Heart right ventricle (tissue), 16 donors: Measurements from ENCODE around the gene POGLUT2. TPM values are rescaled to one million over a fixed set of nuclear protein-coding genes. Genes with fewer than 3 reads are reported as not detected.
A peak's percentile ranks its signal among the peaks of the same experiment; 100 is the strongest.

ENCODE experiments used
- ATAC-seq, 8 donors: fragments of 200-7000 bp; cut with Tn5 transposase; one replicate each; pipeline ENCODE4 v1.9.1; 2020; ENCODE audit warnings: mild to moderate bottlenecking in 8 of 8, moderate library complexity in 8 of 8, moderate number of reproducible peaks in 1 of 8
- DNase-seq, 2 donors: peaks; one replicate each; pipeline ENCODE4 v3.0.0-alpha.2; 2020
- H3K27ac ChIP-seq, 10 donors: fragments of 200-600 bp; sonication (generic) in 2 of 10; one replicate each; pipeline versions ENCODE4 v1.5.0 to v1.8.0; 2020 to 2022; ENCODE audit warnings: mild to moderate bottlenecking in 3 of 10
- H3K27me3 ChIP-seq, 7 donors: fragments of 200-600 bp; one replicate each; pipeline ENCODE4 v1.8.0; 2021 to 2022; ENCODE audit warnings: mild to moderate bottlenecking in 2 of 7
- H3K36me3 ChIP-seq, 9 donors: fragments of 200-600 bp; sonication (generic) in 1 of 9; one replicate each; pipeline versions ENCODE4 v1.5.0 to v1.8.0; 2020 to 2022; ENCODE audit warnings: mild to moderate bottlenecking in 2 of 9
- H3K4me1 ChIP-seq, 9 donors: fragments of 200-600 bp; sonication (generic) in 1 of 9; one replicate each; pipeline versions ENCODE4 v1.5.0 to v1.8.0; 2020 to 2022; ENCODE audit warnings: mild to moderate bottlenecking in 4 of 9
- H3K4me3 ChIP-seq, 10 donors: fragments of 200-600 bp; sonication (generic) in 2 of 10; one replicate each; pipeline versions ENCODE4 v1.5.0 to v1.8.0; 2020 to 2022; ENCODE audit warnings: mild to moderate bottlenecking in 7 of 10, moderate library complexity in 2 of 10
- H3K9me3 ChIP-seq, 11 donors: fragments of 200-600 bp in 10 of 11; sonication (generic) in 2 of 11; one replicate each; pipeline versions ENCODE4 v1.5.0 to v1.8.0; 2013 to 2022; ENCODE audit warnings: mild to moderate bottlenecking in 2 of 11, control low read depth in 1 of 11, moderate library complexity in 1 of 11
- CTCF ChIP-seq, 9 donors: fragments of 200-600 bp; sonication (generic) in 2 of 9; IDR thresholded peaks; one replicate each; pipeline versions ENCODE4 v1.5.0 to v1.8.0; 2021 to 2022; ENCODE audit warnings: antibody characterized with exemption in 9 of 9, mild to moderate bottlenecking in 5 of 9, moderate library complexity in 1 of 9
- WGBS, 2 donors: extraction: QIAGEN DNeasy Blood & Tissue Kit; methylation state at CpG; one replicate each; pipeline ENCODE4 v1.1.7; 2013; ENCODE audit warnings: inconsistent platforms in 1 of 2; 5-methylcytosine and 5-hydroxymethylcytosine counted together
- intact Hi-C, 10 donors: fragments of 100-400 bp; cut with DNase I; formaldehyde crosslinking; loops; one replicate each; pipeline versions ENCODE4 v1.11.1 to v1.14.2; 2022
- polyA plus RNA-seq, 2 donors: library from polyadenylated mRNA; stranded (reverse); fragments of 200-250 nt; gene quantifications; one replicate each; pipeline ENCODE4 v1.2.3, GENCODE V29; 2013
- total RNA-seq, 10 donors: library from RNA; stranded (reverse); fragmentation: NEBNext Ultra II Directional in 3 of 10; extraction: Animal tissue kit (Norgen Biotek cat#: 25700) in 3 of 10; gene quantifications; one replicate each; pipeline versions ENCODE4 v1.2.1 to v1.2.4, GENCODE V29; 2021 to 2023
- donor health status: Arrhythmogenic right ventricular cardiomyopathy.
- donor health status: ischemic (EF 13 %, LVEDD 7.1; RV severe dilation, severe dysfunction).
- donor health status: healthy with polysubstance abuse.
- donor health status: DM: no; HTN: yes; CAD: no.
- donor health status: DM: no; HTN: no; CAD: no.
- donor health status: ischemic (EF 25% LVEDD 6.9; RV normal size, moderate dysfunction).
- donor health status: ischemic (EF 25% LVEDD 5.7; RV mildly dilated, moderate dysfunction).
- donor health status: healthy.
- donor health status: DM: yes; HTN: yes; CAD: no.
- donor health status: Ischemic cardiomyopathy.
- donor health status: ischemic (EF 35%, LVEDD 5.7; RV mildly dilated, moderate dysfunction).
- donor health status: nonischemic (EF 11% LVEDD 7.7; RV severe dilation, severe dysfunction).
- donor health status: DM: yes; HTN: yes; CAD: no.
- donor health status: PGD.
- donor health status: ischemic (EF 29% LVEDD 5.4; RV normal size, mild dysfunction).
- donor health status: nonischemic (EF 23%, LVEDD 6.1; RV moderate dilation, normal function).

POGLUT2 gene
- total and polyA plus RNA-seq, 12 donors: 1.9 to 5.4 (median 2.8) TPM

GRCh38 chr13:102768909-102769308 lies 29.9 kb downstream of the POGLUT2 start:
- intact Hi-C loops: no loop called here
- H3K36me3 ChIP-seq: peaks cover 0 to 26% (median 0%) of the 10 kb centered on the region in 9 donors
- DNase-seq: no peak
- 58 to 69% methylated on average over 2 of the region's 2 CpGs for WGBS, 2 donors
- no peak for ATAC-seq
- no peaks in the 10 kb centered on the region for H3K27me3 ChIP-seq
- H3K4me1 ChIP-seq: peaks cover 0 to 23% (median 8%) of the 10 kb centered on the region in 9 donors
- no peak for TF ChIP-seq CTCF (IDR thresholded peaks at IDR 0.05)
- H3K4me3 ChIP-seq: no peak overlapping the region
- no peak overlapping the region for H3K27ac ChIP-seq
- no peaks in the 10 kb centered on the region for H3K9me3 ChIP-seq

- Histone ChIP-seq H3K4me1 (peaks cover 0 to 3% (median 0%) of the 10 kb centered on the region in 9 donors), H3K27ac (no peak overlapping the region), H3K4me3 (no peak overlapping the region), H3K27me3 (no peaks in the 10 kb centered on the region), H3K9me3 (no peaks in the 10 kb centered on the region), H3K36me3 (peaks cover 0 to 26% (median 0%) of the 10 kb centered on the region in 9 donors)
- DNase-seq (no peak), ATAC-seq (no peak)
- TF ChIP-seq CTCF (IDR thresholded peaks at IDR 0.05): no peak
- intact Hi-C loops: no loop called here
- 90 to 96% methylated on average over 1 of the region's 1 CpG for WGBS, 2 donors
Observed at GRCh38 chr13:102763741-102764140, 35.0 kb downstream of the POGLUT2 start.

- Histone ChIP-seq H3K27me3 (no peaks in the 10 kb centered on the region), H3K27ac (no peak overlapping the region), H3K36me3 (peaks cover 0 to 10% (median 0%) of the 10 kb centered on the region in 9 donors), H3K4me3 (no peak overlapping the region), H3K4me1 (peaks cover 0 to 4% (median 0%) of the 10 kb centered on the region in 9 donors), H3K9me3 (no peaks in the 10 kb centered on the region)
- DNase-seq: no peak
- intact Hi-C loops: no loop called here
- TF ChIP-seq CTCF (IDR thresholded peaks at IDR 0.05): no peak
- WGBS, 2 donors: 87 to 95% methylated on average over 1 of the region's 1 CpG
- no peak for ATAC-seq
Observed at GRCh38 chr13:102761071-102761470, 37.7 kb downstream of the POGLUT2 start.

GRCh38 chr13:102758842-102759241 lies 39.9 kb downstream of the POGLUT2 start:
- no peak for TF ChIP-seq CTCF (IDR thresholded peaks at IDR 0.05)
- no peak for DNase-seq
- ATAC-seq: peak in 3 of 8 donors; percentile 35 to 55 (median 50)
- no peaks in the 10 kb centered on the region for H3K36me3 ChIP-seq
- H3K4me3 ChIP-seq: no peak overlapping the region
- no peaks in the 10 kb centered on the region for H3K9me3 ChIP-seq
- H3K27me3 ChIP-seq: no peaks in the 10 kb centered on the region
- H3K4me1 ChIP-seq: peaks cover 0 to 4% (median 0%) of the 10 kb centered on the region in 9 donors
- H3K27ac ChIP-seq: no peak overlapping the region
- WGBS, 2 donors: 40 to 49% methylated on average over 2 of the region's 2 CpGs
- intact Hi-C loops: no loop called here
